HepG2 (cell line): ENCODE results near the gene MCRIP2. TPM values are rescaled to one million over a fixed set of nuclear protein-coding genes. Genes with fewer than 3 reads are reported as not detected.
A peak's percentile ranks its signal among the peaks of the same experiment; 100 is the strongest.

Source experiments
- BRD4 ChIP-seq: sonication (generic); formaldehyde crosslinking; IDR thresholded peaks from 2 replicates; pipeline ENCODE4 v1.4.0; 2020; ENCODE audit warnings: missing genetic modification reagents
- CEBPB ChIP-seq: IDR thresholded peaks from 2 replicates; pipeline ENCODE4 v1.6.1; 2011; ENCODE audit warnings: low read depth, low read length, improper control_type of control experiment, borderline replicate concordance
- HES4 ChIP-seq: sonication (generic); formaldehyde crosslinking; IDR thresholded peaks from 2 replicates; pipeline ENCODE4 v1.9.0; 2021; ENCODE audit warnings: mild to moderate bottlenecking, missing genetic modification reagents, borderline replicate concordance
- IKZF4 ChIP-seq: sonication (generic); formaldehyde crosslinking; IDR thresholded peaks from 2 replicates; pipeline ENCODE4 v1.5.1; 2020; ENCODE audit warnings: borderline replicate concordance, mild to moderate bottlenecking, low read depth, missing genetic modification reagents; ENCODE audit errors: not compliant biosample characterization
- ISX ChIP-seq: sonication (generic); formaldehyde crosslinking; conservative IDR thresholded peaks from 2 replicates; pipeline ENCODE4 v1.5.0; 2020; ENCODE audit warnings: missing genetic modification reagents
- KDM3A ChIP-seq: IDR thresholded peaks from 2 replicates; pipeline ENCODE4 v1.6.1; 2018; ENCODE audit warnings: low read depth, missing compliant biosample characterization
- KLF6 ChIP-seq: IDR thresholded peaks from 2 replicates; pipeline ENCODE4 v1.8.0; 2016; ENCODE audit warnings: missing biosample characterization, missing genetic modification reagents
- RCOR2 ChIP-seq: IDR thresholded peaks from 2 replicates; pipeline ENCODE4 v1.6.1; 2016; ENCODE audit warnings: missing biosample characterization, missing genetic modification reagents
- REXO4 ChIP-seq: sonication (generic); formaldehyde crosslinking; IDR thresholded peaks from 2 replicates; pipeline ENCODE4 v1.8.0; 2022; ENCODE audit warnings: missing genetic modification reagents, mild to moderate bottlenecking, borderline replicate concordance
- ZBTB49 ChIP-seq: sonication (generic); formaldehyde crosslinking; IDR thresholded peaks from 2 replicates; pipeline ENCODE4 v1.4.0; 2020; ENCODE audit warnings: missing genetic modification reagents, borderline replicate concordance
- ZFP1 ChIP-seq: IDR thresholded peaks from 2 replicates; pipeline ENCODE4 v1.6.1; 2016
- ZKSCAN8 ChIP-seq: IDR thresholded peaks from 2 replicates; pipeline ENCODE4 v1.6.1; 2016; ENCODE audit warnings: borderline replicate concordance, missing genetic modification reagents, missing compliant biosample characterization
- ZNF121 ChIP-seq: sonication (generic); formaldehyde crosslinking; IDR thresholded peaks from 2 replicates; pipeline ENCODE4 v1.5.0; 2020; ENCODE audit warnings: mild to moderate bottlenecking, missing genetic modification reagents
- ZNF589 ChIP-seq: sonication (generic); formaldehyde crosslinking; conservative IDR thresholded peaks from 2 replicates; pipeline ENCODE4 v1.8.0; 2022; ENCODE audit warnings: mild to moderate bottlenecking, moderate library complexity, missing genetic modification reagents
- polyA plus RNA-seq, 8 experiments: library from polyadenylated mRNA; depleted of rRNA in 3 of 8; stranded (reverse) in 7 of 8; unstranded in 1 of 8; fragments of >200 nt; fragmentation: Illumina TruSeq in 4 of 8; extraction: Trizol in 4 of 8; gene quantifications; 2 replicates each; pipeline versions ENCODE4 v1.2.1 to v1.2.3, GENCODE V29; 2011 to 2016; ENCODE audit warnings: low read depth in 4 of 8, missing spikeins in 1 of 8, mixed read lengths in 1 of 8; ENCODE audit not compliant: insufficient read depth in 1 of 8
- total RNA-seq, 5 experiments: library from RNA; depleted of rRNA; stranded (reverse); fragments of >200 nt; fragmentation: Illumina TruSeq; extraction: Trizol; gene quantifications; 2 replicates each; pipeline ENCODE4 v1.2.3, GENCODE V29; 2016; ENCODE audit warnings: low read depth in 1 of 5
- TF ChIP-seq, protein P1 (sequence below): sonication (generic); formaldehyde crosslinking; IDR thresholded peaks from one replicate; pipeline ENCODE4 v1.5.1; 2020; ENCODE audit warnings: mild to moderate bottlenecking, missing genetic modification reagents; ENCODE audit errors: not compliant biosample characterization
- TF ChIP-seq, protein P2 (sequence below): IDR thresholded peaks from 2 replicates; pipeline ENCODE4 v1.6.1; 2018; ENCODE audit warnings: missing genetic modification reagents, mild to moderate bottlenecking, missing compliant biosample characterization

The MCRIP2 gene
- total and polyA plus RNA-seq, 2 of the 13 experiments (the other 11 are each of a cell fraction or from before 2014, with no cell fraction given): 39.6 to 76.7 TPM

DNA sequence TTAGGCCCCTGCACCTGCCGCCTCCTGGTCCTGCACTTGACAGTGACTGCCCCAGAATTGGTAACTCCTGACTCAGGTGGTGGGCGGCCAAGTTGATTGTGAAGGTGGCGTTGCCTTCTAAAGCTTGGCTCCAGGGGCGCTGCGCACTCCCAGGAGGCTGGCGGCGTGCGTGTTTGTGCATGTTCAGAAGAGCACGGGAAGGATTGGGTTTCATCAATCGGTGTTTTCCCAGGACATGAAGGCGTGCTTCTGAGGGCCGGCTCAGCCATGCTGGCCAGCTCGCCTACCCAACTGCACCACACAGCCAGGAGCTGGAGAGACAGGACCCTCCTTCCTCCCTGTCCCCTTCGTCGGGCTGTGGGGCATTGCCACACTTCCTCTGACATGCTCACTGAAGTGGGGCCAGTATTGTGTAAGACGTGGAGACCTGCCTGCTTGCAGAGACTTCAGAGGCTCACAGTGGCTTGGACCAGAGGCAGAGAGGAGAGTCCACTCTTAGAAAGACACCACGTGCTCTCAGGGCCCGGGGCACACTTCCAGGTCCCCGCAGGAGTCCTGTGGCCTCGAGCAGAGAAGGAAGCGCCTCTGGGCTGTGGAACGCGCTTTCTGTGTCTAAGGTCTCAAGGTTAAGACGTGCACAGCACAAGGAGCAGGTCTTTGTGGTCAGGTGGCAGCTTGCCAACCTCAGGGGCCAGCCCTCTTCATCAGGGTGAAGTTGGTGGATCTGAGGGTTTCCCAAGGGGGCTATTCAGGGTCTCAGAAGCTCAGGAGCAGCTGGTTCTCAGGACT lies 48.9 kb upstream of the MCRIP2 start (continued):
- TF ChIP-seq, protein P1, sequence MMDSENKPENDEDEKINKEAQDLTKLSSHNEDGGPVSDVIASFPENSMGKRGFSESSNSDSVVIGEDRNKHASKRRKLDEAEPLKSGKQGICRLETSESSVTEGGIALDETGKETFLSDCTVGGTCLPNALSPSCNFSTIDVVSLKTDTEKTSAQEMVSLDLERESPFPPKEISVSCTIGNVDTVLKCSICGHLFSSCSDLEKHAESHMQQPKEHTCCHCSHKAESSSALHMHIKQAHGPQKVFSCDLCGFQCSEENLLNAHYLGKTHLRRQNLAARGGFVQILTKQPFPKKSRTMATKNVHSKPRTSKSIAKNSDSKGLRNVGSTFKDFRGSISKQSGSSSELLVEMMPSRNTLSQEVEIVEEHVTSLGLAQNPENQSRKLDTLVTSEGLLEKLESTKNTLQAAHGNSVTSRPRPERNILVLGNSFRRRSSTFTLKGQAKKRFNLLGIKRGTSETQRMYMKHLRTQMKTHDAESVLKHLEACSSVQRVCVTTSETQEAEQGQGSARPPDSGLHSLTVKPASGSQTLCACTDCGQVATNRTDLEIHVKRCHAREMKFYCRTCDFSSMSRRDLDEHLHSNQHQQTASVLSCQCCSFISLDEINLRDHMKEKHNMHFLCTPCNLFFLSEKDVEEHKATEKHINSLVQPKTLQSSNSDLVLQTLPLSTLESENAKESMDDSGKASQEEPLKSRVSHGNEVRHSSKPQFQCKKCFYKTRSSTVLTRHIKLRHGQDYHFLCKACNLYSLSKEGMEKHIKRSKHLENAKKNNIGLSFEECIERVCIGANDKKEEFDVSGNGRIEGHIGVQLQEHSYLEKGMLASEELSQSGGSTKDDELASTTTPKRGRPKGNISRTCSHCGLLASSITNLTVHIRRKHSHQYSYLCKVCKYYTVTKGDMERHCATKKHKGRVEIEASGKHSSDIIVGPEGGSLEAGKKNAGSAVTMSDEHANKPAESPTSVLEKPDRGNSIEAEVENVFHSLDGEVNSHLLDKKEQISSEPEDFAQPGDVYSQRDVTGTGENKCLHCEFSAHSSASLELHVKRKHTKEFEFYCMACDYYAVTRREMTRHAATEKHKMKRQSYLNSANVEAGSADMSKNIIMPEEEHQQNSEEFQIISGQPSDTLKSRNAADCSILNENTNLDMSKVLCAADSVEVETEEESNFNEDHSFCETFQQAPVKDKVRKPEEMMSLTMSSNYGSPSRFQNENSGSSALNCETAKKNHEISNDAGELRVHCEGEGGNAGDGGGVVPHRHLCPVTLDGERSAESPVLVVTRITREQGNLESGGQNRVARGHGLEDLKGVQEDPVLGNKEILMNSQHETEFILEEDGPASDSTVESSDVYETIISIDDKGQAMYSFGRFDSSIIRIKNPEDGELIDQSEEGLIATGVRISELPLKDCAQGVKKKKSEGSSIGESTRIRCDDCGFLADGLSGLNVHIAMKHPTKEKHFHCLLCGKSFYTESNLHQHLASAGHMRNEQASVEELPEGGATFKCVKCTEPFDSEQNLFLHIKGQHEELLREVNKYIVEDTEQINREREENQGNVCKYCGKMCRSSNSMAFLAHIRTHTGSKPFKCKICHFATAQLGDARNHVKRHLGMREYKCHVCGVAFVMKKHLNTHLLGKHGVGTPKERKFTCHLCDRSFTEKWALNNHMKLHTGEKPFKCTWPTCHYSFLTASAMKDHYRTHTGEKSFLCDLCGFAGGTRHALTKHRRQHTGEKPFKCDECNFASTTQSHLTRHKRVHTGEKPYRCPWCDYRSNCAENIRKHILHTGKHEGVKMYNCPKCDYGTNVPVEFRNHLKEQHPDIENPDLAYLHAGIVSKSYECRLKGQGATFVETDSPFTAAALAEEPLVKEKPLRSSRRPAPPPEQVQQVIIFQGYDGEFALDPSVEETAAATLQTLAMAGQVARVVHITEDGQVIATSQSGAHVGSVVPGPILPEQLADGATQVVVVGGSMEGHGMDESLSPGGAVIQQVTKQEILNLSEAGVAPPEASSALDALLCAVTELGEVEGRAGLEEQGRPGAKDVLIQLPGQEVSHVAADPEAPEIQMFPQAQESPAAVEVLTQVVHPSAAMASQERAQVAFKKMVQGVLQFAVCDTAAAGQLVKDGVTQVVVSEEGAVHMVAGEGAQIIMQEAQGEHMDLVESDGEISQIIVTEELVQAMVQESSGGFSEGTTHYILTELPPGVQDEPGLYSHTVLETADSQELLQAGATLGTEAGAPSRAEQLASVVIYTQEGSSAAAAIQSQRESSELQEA (CRISPR knock-in tag): peak; percentile 44
- TF ChIP-seq KLF6 (CRISPR knock-in tag) (peak; percentile 78; the same call in 1 of the 2 replicates), ISX (no peak), ZFP1 (CRISPR knock-in tag) (no peak), KDM3A (no peak), HES4 (CRISPR knock-in tag) (peak; percentile 44; the same call in 1 of the 2 replicates), CEBPB (peak; percentile 96), BRD4 (CRISPR knock-in tag) (no peak), ZNF121 (CRISPR knock-in tag) (peak; percentile 72), REXO4 (CRISPR knock-in tag) (peak; percentile 72; the same call in 1 of the 2 replicates), ZKSCAN8 (CRISPR knock-in tag) (no peak), ZNF589 (no peak), IKZF4 (peak; percentile 57), RCOR2 (0 out of 2 replicates have a peak, but pooled peaks have one; percentile 20), ZBTB49 (no peak)
- TF ChIP-seq, protein P2, sequence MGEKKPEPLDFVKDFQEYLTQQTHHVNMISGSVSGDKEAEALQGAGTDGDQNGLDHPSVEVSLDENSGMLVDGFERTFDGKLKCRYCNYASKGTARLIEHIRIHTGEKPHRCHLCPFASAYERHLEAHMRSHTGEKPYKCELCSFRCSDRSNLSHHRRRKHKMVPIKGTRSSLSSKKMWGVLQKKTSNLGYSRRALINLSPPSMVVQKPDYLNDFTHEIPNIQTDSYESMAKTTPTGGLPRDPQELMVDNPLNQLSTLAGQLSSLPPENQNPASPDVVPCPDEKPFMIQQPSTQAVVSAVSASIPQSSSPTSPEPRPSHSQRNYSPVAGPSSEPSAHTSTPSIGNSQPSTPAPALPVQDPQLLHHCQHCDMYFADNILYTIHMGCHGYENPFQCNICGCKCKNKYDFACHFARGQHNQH (CRISPR knock-in tag): no peak
